GM18861 (cell line): ENCODE data around the gene PLXNA1.
A peak's percentile ranks its signal among the peaks of the same experiment; 100 is the strongest.

Source experiments
- ATAC-seq: cut with Tn5 transposase; IDR thresholded peaks from one replicate; pipeline ENCODE4 v1.9.1; 2021; ENCODE audit not compliant: unreplicated experiment

Gene PLXNA1

GRCh38 chr3:126982471-126983175, at the start of gene PLXNA1:
Gene PLXNA1 (plus strand): TSS chr3:126983115. CDS start chr3:126988594, 5,479 bp downstream.
- ATAC-seq: peak; percentile 50

DNA sequence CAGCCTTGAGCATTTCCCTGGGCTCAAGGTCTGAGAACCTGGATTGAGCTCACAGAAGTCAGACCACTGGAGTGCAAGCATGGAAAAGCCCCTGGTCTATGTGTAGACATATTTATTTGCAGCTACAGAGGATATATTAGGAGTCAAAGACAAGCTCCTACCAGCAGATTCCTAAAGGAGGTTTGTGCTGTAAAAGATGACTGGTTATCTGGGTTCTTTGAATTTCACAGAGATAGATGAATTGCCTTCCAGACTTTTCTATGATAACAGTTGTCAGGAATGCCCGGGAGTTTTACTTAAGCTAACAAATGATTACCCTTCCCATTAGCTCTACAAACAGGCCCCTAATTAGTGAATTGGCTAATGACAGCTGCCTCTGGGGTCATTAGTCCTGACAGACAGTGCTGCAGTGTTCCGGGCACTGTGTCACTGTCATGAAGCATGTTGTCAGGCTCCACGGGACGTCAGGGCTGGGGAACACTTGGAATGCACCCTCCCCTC, 48.8 kb upstream of the PLXNA1 start:
- ATAC-seq: no peak

GRCh38 chr3:126934991-126935390, 47.9 kb upstream of the PLXNA1 start:
- ATAC-seq: no peak

GRCh38 chr3:126935756-126936509, 47.0 kb upstream of the PLXNA1 start:
- ATAC-seq: no peak

DNA sequence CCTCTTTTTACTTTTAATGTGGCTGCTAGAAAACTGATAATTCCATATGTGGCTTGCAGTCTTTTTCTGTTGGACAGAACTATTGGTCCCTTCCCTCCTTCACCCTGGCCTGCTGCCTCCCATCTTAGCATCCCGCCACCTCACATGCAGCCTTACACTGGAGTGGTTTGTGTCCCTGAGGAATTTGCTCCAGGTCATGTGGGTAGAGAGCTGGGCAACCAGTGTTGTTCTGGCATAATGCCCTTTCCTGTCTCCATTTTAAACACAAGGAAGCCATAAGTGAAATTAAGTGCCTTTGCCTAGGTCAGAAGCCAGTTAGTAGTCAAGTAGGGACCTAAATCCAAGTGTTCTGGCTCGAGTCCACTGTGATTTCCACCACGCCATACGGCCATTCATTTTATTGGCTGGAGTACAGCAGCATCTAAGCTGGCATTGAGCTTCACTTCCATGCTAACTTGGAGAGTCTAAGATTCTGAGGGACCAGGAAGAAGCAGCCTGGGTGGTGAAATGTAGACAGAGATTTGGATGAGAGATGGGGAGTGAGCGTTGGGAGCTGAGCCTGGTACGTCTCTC, 46.0 kb upstream of the PLXNA1 start:
- no peak for ATAC-seq

DNA sequence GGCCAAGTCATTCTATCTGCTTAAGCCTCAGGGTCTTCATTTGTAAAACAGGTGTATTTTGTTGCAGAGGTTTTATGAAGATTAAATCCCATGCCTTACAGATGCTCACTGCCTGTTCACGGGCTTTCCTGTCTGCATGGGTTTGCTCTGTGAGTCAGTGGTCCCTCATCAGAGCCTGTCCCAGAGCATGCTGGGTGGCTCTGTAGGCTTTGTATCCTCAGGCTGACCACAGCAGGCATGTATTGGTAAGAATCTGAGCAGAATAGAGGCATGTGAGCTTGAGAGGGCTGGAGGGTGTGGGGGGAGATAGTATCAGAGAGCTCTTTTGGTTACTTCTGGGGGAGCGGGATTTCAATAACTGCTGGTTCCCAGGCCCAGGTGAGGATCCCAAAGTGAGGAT, 45.4 kb upstream of the PLXNA1 start:
- ATAC-seq: no peak

DNA sequence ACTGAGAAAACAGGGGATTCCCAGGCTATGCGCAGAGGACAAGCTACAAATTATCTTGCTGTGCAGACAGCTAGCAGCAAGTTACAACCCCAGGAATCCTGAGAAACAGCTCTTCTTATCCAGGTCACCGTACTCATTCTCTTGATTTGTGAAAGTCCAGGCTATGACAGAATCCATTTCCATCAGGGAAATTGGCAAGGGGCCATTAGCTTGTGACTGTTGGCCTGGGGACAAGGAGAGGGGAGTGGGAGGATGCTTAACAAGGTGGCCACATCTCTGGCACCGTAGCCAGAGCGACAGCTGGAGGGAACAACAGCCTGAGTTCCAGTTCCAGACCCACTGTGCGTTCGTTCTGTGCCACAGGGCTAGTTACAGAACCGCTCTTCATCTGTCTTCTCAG, 44.9 kb upstream of the PLXNA1 start:
- ATAC-seq: no peak

- no peak for ATAC-seq
Measured at GRCh38 chr3:126938520-126939337, 44.2 kb upstream of the PLXNA1 start.

GRCh38 chr3:126939338-126939718, 43.6 kb upstream of the PLXNA1 start:
- no peak for ATAC-seq

DNA sequence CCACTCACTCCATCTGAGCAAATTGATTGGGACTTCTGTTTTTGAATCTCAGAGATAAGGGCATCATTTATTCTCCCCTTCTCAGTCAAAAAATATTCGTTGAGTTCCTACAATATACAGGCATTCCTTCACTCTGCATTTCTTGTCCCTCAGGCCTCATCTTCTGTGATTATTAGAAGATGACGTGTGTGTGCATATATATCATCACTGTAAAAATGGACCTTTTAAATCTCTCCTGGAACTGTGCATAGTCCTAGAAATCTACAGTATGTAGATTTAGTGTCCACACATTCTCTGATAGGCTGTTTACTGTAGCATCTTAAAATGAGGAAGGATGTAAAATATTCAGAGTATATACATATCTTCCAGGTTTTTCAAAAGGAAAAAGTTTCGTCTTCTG, 43.2 kb upstream of the PLXNA1 start:
- no peak for ATAC-seq

DNA sequence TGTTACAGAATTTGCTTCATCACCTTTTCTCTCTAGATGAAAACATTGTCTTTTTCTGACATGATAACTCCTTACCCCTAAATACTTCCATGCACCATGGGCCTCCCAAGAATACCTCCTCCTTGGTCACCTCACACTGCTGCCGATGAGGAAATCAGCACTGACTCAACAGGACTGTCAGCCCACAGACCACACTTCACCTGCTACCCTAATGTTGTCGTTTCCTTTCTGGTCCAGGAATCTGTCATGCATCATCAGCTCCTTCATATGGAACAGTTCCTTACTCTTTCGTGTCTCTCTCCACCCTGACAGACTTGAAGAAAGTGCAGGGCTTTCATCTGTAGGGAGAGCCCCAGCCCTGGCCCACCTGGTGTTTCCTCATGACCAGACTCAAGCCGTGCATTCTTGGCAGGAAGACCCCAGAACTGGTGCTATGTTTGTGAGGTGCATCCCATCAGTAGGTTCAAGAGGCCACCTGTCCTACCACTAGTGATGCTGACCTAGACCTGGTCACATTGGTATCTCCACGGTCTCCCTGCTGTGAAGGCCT, 41.1 kb upstream of the PLXNA1 start:
- ATAC-seq: no peak

GRCh38 chr3:126944089-126944965, 38.6 kb upstream of the PLXNA1 start:
- ATAC-seq: no peak

DNA sequence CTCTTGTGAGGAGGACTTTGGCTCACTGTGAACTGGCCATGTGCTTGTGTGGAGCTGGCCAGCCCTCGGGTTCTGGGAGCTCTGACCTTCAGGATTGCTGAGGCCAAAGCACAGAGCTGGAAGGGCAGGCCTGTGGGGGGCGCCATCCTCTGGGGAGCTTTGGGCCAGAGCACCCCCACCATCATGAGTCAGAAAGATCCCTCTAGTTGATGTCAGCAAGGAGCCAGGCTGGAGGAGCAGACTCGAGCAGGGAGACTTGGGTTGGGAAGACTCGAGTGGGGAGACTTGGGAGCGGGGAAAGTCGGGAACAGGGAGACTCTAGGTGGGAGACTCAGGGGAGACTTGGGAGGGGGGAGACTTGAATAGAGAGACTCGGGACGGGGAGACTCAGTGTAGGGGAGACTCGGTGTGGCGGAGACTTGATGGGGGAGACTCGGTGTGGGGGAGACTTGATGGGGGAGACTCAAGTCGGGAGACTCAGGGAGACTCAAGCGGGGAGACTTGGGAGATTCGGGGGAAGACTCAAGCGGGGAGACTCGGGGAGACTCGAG, 37.7 kb upstream of the PLXNA1 start:
- ATAC-seq: no peak

GRCh38 chr3:126945891-126946290, 37.0 kb upstream of the PLXNA1 start:
- ATAC-seq: no peak

GRCh38 chr3:126946405-126946804, 36.5 kb upstream of the PLXNA1 start:
- no peak for ATAC-seq

DNA sequence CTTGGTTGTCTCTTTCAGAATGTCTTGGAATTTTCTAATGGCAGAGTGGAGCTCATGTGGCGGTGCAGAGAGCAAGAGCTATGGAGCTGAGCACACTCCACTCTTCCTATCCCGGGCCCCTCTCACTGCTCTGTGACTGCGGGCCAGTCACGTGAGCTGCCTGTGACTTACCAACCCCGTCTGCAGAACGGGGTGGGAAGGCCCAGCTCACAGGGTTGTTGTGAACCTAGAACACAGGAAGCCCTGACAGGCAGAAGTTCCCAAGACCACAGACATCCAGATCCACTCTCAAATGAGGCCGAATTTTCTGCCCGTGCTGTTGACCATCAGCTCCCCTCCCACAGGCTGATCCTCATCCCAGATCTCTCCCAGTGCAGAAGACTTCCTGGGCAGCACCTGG, 35.5 kb upstream of the PLXNA1 start:
- peak; percentile 45 for ATAC-seq

DNA sequence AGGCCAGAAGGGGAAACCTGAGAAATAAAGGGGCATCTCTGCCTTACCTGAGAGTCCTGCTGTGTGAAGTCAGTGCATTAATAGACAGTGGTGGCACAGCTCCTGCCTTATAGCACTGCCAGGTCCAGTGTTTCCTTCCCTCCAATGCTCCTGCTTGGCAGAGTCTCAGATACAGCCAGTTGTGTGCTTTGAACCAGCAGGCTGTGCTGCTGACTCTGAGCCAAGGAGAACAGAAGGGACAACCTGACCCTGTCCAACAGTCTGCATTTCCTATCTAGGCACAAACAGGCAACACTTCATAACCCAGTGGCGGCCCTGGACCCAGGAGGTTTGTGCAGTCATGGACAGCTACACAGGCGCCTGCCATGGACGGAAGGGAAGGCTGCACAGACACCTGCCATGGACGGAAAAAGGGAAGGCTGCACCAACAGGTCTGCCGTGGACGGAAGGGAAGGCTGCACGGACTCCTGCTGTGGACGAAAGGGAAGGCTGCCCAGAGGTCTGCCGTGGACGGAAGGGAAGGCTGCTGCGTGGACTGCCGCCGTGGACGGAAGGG, 33.9 kb upstream of the PLXNA1 start:
- no peak for ATAC-seq

DNA sequence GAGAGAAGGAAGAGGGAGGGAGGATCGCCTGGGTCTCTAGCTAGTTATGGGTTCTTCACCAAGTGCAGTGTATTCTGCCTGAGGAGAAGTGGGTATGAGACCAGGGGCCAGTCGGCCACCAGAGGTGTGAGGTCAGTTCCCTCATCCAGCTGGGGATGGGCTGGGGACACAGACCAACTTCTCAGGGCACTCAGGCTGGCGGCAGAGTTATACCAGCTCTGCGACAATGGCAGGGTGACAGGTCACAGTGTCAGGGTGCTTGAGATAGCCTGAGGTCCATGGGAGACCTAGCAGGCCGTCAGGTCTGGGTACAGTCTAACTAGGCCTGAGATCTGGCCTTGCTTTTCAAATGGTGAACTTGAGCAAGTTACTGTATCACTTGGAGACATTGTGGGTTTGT, 31.4 kb upstream of the PLXNA1 start:
- no peak for ATAC-seq

GRCh38 chr3:126952261-126952982, 30.5 kb upstream of the PLXNA1 start:
- no peak for ATAC-seq
